Right kidney (tissue), 9 donors: Measurements from ENCODE around the gene FAM76B.
"Not testable (repeated sequence)": the region's sequence is repeated elsewhere in the genome, so short reads cannot be mapped to it uniquely, and the experiment has no call there.

Experiments
- DNase-seq: peaks from one replicate; pipeline ENCODE4 v3.0.0-alpha.2; 2016
- long read RNA-seq, 8 donors: transcript quantifications; one replicate each; lab custom pipeline, GENCODE V29; 2026

Gene FAM76B
- long read RNA-seq, donor 1, partial matches to known transcripts, result 19 of 67 reads
- long read RNA-seq, donor 1, other reads (novel, unspliced or antisense), result 41 of 67 reads
- long read RNA-seq, donor 2, partial matches to known transcripts, result 0 of 4 reads
- long read RNA-seq, donor 2, other reads (novel, unspliced or antisense), result 0 of 4 reads
- long read RNA-seq, donor 3, partial matches to known transcripts, result 0 of 3 reads
- long read RNA-seq, donor 3, other reads (novel, unspliced or antisense), result 0 of 3 reads
- long read RNA-seq, donor 4, partial matches to known transcripts, result 0 of 4 reads
- long read RNA-seq, donor 4, other reads (novel, unspliced or antisense), result 0 of 4 reads
- long read RNA-seq, donor 5, partial matches to known transcripts, result 0 of 7 reads
- long read RNA-seq, donor 5, other reads (novel, unspliced or antisense), result 0 of 7 reads
- long read RNA-seq, donor 6, partial matches to known transcripts, result 0 of 6 reads
- long read RNA-seq, donor 6, other reads (novel, unspliced or antisense), result 0 of 6 reads
- long read RNA-seq, donor 7, transcript FAM76B-201 (10 exons, 3,952 nt), result major isoform, 7 of 13 reads
- long read RNA-seq, donor 7, partial matches to known transcripts, result 0 of 13 reads
- long read RNA-seq, donor 7, other reads (novel, unspliced or antisense), result 0 of 13 reads
- long read RNA-seq, donor 8, partial matches to known transcripts, result 0 of 4 reads
- long read RNA-seq, donor 8, other reads (novel, unspliced or antisense), result 0 of 4 reads

- peak; percentile 98 for DNase-seq
Measured at GRCh38 chr11:95789506-95790122, at the start of gene FAM76B. TSS of gene FAM76B (minus strand) at chr11:95789782. CDS start at chr11:95789478, 304 bp downstream.

DNA sequence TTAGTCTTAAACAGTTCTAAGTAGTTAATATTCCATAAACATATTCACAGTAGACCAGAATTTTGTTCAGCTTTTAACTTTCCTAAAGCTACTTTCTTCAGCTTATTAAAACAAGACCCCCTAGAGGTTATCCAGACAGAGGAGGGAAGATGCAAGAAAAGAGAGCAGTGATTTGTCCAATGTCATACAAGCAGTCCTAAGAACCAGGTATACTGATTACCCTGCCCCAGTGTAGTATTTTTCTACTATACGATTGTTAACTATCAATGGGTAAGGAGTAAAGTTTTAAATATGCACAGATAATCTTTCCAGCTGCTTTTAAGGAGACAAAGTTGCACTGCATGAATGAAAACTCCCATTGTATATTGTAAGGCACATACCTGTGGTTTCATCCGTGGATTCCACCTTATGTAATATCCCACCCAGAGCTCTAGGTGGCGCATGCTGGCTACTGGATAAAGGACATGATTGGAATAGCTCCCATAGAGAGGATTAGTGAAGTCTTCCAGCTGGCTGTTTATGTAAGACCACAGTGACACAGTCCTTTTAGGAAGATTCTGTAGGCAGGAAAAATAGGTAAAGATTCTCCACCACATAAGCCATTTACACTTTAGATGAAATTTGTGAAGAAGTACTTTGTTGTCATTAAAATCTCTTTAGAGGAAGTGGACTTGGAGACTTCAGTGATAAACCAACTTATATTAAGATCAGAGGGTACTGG, 46.3 kb upstream of the FAM76B start:
- DNase-seq, result peak; percentile 22

DNA sequence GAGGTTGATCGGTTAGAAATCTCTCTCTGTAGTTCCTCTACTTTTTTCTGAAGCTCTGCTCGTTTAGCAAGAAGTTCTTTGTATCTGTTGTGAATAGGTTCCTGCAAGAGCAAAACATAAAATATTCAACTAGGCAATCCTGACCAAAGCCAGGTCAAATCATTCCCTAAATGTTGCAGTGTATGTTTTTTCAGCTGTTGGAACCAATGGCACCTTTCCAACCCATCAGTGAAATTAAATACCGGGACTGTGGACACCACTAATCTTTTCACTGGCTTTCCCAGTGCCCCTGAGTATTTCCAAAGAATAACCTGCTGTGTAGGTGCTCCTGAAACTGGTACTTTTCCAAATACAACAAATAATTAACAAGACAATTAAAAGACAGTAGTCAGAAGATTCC, 45.8 kb upstream of the FAM76B start:
- no peak for DNase-seq

DNA sequence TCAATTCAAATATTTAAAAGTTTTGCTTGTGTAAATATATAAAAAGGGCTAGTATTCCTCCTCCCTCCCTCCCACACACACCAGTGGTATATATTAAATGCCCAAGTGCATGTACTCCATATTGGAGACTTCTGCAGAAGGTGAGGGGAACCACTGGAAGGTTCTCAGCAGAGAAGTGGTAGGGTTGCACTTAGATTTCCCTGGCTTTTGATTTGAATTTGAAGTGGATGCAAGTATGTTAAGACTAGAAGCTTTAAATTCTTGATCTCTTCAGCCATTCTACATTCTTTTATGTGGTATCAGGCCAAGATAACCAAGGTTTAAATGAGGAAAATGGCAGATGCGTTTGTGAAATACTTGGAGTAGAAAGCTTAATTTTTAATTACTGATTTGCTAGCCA, 43.8 kb upstream of the FAM76B start:
- no peak for DNase-seq

- no peak for DNase-seq
Measured at GRCh38 chr11:95832763-95833162, 43.2 kb upstream of the FAM76B start.

DNA sequence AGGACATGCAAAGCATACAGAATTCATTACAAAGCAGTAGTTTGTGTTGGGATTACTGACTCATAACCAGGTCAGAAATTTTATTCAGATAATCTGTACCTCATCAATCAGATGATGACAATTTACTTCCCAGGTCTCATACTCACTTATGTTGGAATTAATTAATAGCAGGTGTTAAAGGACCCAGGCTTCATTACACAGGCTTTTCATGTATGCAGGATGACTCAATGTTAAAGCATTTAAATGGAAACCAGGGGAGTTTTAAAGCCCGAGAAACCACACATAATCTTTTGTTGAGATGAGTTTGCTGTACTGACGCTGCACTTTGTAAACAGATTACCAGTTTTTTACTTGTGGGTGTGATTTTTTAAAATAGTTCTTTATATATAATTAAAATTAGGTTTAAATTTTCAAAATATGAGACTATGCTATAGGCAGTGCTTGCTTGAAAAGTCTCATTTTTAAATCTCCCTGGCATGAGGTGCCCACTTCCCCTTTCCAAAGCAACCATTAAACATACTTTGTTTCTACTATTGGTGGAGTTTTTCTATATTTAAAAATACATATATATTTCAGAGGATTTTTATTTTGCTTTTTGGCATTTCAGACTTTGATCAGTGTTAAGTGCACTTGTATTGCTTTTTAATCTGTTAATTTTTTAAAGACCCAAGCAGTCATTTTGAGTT, 41.8 kb upstream of the FAM76B start:
- DNase-seq, result no peak

- DNase-seq, result no peak
Measured at GRCh38 chr11:95829580-95830259, 40.1 kb upstream of the FAM76B start.

- no peak for DNase-seq
Measured at GRCh38 chr11:95827696-95828095, 38.1 kb upstream of the FAM76B start.

DNA sequence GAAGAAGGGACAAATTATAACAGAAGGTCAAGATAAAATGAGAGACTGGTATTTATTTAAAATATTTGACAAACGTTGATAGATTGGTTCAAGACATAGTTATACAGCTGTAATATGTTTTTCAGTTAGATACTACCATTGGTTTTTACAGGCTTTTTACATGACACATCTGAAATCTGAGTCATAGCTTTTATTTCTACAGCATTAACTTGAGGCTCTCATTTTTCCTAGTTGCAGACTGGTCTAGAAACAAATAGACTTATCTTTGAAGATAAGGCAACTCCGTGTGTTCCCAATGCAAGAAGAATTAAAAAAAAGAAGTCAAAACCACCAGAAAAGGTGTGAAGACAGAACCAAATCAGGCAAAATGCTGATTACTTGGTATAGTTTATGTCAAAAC, 32.1 kb upstream of the FAM76B start:
- no peak for DNase-seq

- no peak for DNase-seq
Measured at GRCh38 chr11:95816037-95816436, 26.5 kb upstream of the FAM76B start.

DNA sequence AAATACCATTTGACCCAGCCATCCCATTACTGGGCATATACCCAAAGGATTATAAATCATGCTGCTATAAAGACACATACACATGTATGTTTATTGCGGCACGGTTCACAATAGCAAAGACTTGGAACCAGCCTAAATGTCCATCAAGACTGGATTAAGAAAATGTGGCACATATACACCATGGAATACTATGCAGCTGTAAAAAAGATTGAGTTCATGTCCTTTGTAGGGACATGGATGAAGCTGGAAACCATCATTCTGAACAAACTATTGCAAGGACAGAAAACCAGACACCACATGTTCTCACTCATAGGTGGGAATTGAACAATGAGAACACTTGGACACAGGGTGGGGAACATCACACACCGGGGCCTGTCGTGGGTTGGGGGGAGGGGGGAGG, 21.5 kb upstream of the FAM76B start:
- not testable (repeated sequence) for DNase-seq

DNA sequence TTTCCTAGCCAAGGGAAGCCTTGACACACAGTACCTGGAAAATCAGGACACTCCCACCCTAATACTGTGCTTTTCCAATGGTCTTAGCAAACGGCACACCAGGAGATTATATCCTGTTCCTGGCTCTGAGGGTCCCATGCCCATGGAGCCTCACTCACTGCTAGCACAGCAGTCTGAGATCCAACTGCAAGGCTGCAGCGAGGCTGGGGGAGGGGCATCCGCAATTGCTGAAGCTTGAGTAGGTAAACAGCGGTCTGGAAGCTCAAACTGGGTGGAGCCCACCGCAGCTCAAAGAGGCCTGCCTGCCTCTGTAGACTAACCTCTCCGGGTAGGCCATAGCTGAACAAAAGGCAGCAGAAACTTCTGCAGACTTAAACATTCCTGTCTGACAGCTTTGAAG, 16.9 kb upstream of the FAM76B start:
- DNase-seq, result not testable (repeated sequence)

DNA sequence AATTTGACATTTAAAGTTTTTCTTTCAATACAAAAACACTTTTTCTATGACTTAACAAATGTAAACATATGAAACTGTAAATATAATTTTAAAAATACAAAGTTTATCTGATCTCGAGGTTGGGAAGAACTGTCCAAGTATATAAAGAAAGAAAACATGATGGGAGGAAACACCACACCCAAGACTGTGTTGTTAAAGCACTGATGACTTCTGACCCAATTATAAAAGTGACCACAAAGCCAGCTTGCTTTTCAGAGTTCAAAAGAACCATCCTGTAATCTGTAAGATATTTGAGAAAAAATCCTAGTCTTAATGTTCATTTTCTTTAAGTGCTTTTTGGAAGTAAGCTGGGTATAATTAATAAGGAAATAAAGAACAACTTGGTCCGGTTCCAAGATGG, 16.3 kb upstream of the FAM76B start:
- no peak for DNase-seq

- DNase-seq, result no peak
Measured at GRCh38 chr11:95803973-95804372, 14.4 kb upstream of the FAM76B start.

DNA sequence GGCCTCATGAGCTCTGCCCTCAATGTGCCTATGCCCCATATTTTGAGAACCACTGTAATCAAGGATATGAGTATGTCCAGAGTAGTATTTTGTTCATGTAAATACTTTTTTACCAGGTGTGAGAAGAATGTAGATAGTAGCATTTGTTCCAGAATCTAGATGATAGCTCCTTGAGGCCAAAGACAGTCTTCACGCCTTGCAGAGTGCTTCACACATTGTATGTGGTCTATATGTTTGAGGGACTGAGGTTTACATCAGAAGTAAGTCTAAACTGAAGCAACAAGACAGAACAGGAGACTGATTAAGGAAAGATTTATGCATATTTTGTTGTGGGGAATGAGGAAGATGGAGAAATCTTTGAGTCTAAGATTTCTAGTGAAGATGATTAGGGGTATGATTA, 13.2 kb upstream of the FAM76B start:
- DNase-seq, result no peak

- DNase-seq, result no peak
Measured at GRCh38 chr11:95800438-95800837, 10.9 kb upstream of the FAM76B start.

DNA sequence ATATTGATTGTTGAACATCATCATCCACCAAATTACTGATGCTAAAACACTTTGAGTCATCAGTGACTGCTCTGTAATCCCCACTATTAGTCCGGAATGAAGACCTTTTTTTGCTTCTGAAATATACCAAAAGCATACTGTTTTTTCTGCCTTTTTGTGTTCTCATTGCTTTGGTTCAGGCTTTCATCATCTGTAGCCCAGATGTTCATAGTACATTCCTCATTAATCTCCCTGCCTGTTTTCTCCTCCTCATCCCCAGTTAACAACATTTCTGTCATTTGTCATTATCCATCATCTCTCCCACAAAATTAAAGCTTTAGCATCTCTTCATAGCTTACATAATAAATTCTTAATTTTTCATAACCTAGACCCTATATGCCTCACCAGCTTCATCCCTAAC, 10.0 kb upstream of the FAM76B start:
- DNase-seq, result no peak

- DNase-seq, result peak; percentile 5
Measured at GRCh38 chr11:95796501-95796900, 6.9 kb upstream of the FAM76B start.

DNA sequence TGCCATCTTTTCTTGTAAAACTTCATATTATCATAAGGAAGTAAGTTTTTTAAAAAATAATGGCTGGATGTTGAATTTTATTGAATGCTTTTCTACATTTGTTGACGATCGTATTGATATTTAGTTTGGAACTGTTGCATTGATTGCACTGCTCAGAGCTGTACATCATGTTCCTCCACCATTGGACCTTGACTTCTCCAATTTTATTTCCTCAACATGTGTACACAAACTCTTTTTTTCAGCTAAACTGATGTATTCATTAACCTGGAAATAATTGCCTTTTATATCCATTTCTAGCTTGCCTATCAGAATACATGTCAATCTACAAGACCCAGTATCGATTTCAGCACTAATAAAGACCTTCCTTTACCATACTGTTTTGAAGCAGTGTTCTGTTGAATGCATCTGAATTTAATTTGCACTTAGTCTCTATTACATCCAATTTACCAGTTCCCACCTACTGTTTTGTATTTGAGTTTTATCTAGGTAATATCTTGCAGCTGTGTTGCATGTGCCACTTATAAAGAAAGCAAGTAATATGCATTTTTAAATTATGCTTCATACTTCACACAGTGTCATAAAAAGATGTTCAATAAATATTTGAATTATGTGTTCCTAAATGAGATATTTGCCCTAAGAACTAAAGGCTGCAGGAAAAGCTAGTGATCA, 6.2 kb upstream of the FAM76B start:
- DNase-seq, result no peak

DNA sequence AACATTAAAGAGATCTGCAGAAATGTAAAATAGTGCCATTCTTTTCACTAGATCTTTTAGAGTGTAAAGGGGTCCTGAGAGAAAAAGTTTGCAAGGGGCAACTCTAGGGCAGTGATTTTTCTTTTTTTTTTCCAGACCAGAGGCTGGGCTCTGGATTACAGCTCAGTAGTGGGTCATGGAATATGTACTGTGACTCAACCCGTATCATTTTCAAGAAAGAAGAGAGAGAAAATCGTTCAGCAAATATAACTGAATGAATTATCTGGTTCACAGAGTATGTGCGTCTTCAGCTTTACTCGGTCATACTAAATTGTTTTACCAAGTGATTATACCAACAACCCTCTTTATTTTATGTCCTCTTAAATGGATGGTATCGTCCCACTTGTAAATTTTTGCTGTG, 4.5 kb upstream of the FAM76B start:
- DNase-seq, result no peak

DNA sequence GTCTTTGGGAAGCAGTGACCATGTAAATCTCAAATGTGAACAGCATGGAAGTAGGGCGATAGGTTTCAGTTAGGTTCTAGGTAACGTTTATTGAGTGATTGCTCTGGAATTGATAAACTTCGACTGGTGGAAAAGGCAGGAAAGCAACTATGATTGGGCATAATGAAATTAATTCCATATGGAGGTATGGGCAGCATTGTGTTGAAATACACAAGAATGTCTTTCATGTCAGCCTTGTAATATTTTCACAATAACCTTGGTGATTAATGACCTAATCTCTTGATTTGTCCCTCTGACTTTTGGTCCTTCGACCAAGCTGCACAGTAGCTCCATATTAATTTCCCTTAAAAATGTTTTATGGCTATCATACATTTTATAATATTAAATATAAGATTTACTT, 3.5 kb upstream of the FAM76B start:
- no peak for DNase-seq
